Measurements from ENCODE around the gene INO80.

The INO80 gene

GRCh38 chr15:40933517-40933902, 182.6 kb downstream of the INO80 start:
- ATAC-seq = no peak
- TF ChIP-seq ARNTL (CRISPR knock-in tag; IDR thresholded peaks at IDR 0.05; ENCODE audit: borderline replicate concordance, low read depth) (no peak), BACH2 (CRISPR knock-in tag; IDR thresholded peaks at IDR 0.05; ENCODE audit: borderline replicate concordance) (no peak), PATZ1 (CRISPR knock-in tag; IDR thresholded peaks at IDR 0.05; ENCODE audit: borderline replicate concordance) (no peak), RARB (CRISPR knock-in tag; IDR thresholded peaks at IDR 0.05) (no peak), CSRNP3 (CRISPR knock-in tag; IDR thresholded peaks at IDR 0.05) (no peak), TOX (CRISPR knock-in tag; IDR thresholded peaks at IDR 0.05; ENCODE audit: borderline replicate concordance) (no peak), TSHZ2 (CRISPR knock-in tag; IDR thresholded peaks at IDR 0.05) (no peak), PPARA (CRISPR knock-in tag; IDR thresholded peaks at IDR 0.05; ENCODE audit: borderline replicate concordance) (no peak), POU6F1 (CRISPR knock-in tag; IDR thresholded peaks at IDR 0.05; ENCODE audit: borderline replicate concordance, low read depth) (no peak), ZNF70 (CRISPR knock-in tag; IDR thresholded peaks at IDR 0.05) (no peak), ZNF8 (CRISPR knock-in tag; IDR thresholded peaks at IDR 0.05) (no peak), GLIS3 (CRISPR knock-in tag; IDR thresholded peaks at IDR 0.05) (no peak), TCF4 (CRISPR knock-in tag; IDR thresholded peaks at IDR 0.05; ENCODE audit: borderline replicate concordance) (no peak)

- no peak for ATAC-seq
- TF ChIP-seq BACH2 (CRISPR knock-in tag; IDR thresholded peaks at IDR 0.05; ENCODE audit: borderline replicate concordance) (no peak), RARB (CRISPR knock-in tag; IDR thresholded peaks at IDR 0.05) (no peak), ZFP3 (CRISPR knock-in tag; IDR thresholded peaks at IDR 0.05) (no peak), TCF4 (CRISPR knock-in tag; IDR thresholded peaks at IDR 0.05; ENCODE audit: borderline replicate concordance) (no peak), ZC3H10 (CRISPR knock-in tag; IDR thresholded peaks at IDR 0.05) (no peak), ZNF8 (CRISPR knock-in tag; IDR thresholded peaks at IDR 0.05) (no peak), CSRNP3 (CRISPR knock-in tag; IDR thresholded peaks at IDR 0.05) (no peak), PPARA (CRISPR knock-in tag; IDR thresholded peaks at IDR 0.05; ENCODE audit: borderline replicate concordance) (no peak), TSHZ2 (CRISPR knock-in tag; IDR thresholded peaks at IDR 0.05) (no peak), SNAI2 (CRISPR knock-in tag; IDR thresholded peaks at IDR 0.05) (no peak), CREB5 (CRISPR knock-in tag; IDR thresholded peaks at IDR 0.05; ENCODE audit: low read depth) (no peak), ARNTL (CRISPR knock-in tag; IDR thresholded peaks at IDR 0.05; ENCODE audit: borderline replicate concordance, low read depth) (no peak), ZFP30 (CRISPR knock-in tag; IDR thresholded peaks at IDR 0.05) (no peak), ZNF565 (CRISPR knock-in tag; conservative IDR thresholded peaks at IDR 0.05; ENCODE audit: low read depth) (no peak), OSR1 (CRISPR knock-in tag; IDR thresholded peaks at IDR 0.05) (no peak), CSDC2 (CRISPR knock-in tag; IDR thresholded peaks at IDR 0.05) (no peak), ESRRG (CRISPR knock-in tag; IDR thresholded peaks at IDR 0.05) (no peak), TOX (CRISPR knock-in tag; IDR thresholded peaks at IDR 0.05; ENCODE audit: borderline replicate concordance) (no peak), PATZ1 (CRISPR knock-in tag; IDR thresholded peaks at IDR 0.05; ENCODE audit: borderline replicate concordance) (no peak)
Measured at GRCh38 chr15:40932649-40933516, 183.2 kb downstream of the INO80 start.
